Loucy (cell line): Measurements from ENCODE around the gene GAB1.

Experiments
- EZH2phosphoT487 ChIP-seq: fragments of 200-600 bp; IDR thresholded peaks from 2 replicates; pipeline ENCODE4 v1.6.1; 2018; ENCODE audit warnings: antibody characterized with exemption, mild to moderate bottlenecking, moderate library complexity, borderline replicate concordance
- TF ChIP-seq, protein P1 (sequence below): fragments of 200-600 bp; sonication (generic); conservative IDR thresholded peaks from 2 replicates; pipeline ENCODE4 v1.5.1; 2014; ENCODE audit warnings: mild to moderate bottlenecking, antibody characterized with exemption, low read length

- TF ChIP-seq, protein P1, sequence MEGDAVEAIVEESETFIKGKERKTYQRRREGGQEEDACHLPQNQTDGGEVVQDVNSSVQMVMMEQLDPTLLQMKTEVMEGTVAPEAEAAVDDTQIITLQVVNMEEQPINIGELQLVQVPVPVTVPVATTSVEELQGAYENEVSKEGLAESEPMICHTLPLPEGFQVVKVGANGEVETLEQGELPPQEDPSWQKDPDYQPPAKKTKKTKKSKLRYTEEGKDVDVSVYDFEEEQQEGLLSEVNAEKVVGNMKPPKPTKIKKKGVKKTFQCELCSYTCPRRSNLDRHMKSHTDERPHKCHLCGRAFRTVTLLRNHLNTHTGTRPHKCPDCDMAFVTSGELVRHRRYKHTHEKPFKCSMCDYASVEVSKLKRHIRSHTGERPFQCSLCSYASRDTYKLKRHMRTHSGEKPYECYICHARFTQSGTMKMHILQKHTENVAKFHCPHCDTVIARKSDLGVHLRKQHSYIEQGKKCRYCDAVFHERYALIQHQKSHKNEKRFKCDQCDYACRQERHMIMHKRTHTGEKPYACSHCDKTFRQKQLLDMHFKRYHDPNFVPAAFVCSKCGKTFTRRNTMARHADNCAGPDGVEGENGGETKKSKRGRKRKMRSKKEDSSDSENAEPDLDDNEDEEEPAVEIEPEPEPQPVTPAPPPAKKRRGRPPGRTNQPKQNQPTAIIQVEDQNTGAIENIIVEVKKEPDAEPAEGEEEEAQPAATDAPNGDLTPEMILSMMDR, result no peak
- TF ChIP-seq EZH2phosphoT487, result no peak
These were observed 45.9 kb downstream of the GAB1 start for GRCh38 chr4:143382596-143382995.
